Stomach (tissue), 4 donors: ENCODE data around the gene FBXW7.

Experiments
- EP300 ChIP-seq: sonication (generic); formaldehyde crosslinking; IDR thresholded peaks from one replicate; pipeline ENCODE4 v1.6.1; 2017; ENCODE audit warnings: antibody characterized with exemption
- POLR2A ChIP-seq, 4 donors: fragments of 450-650 bp; IDR thresholded peaks; one replicate each; pipeline ENCODE4 v1.6.1; 2016; ENCODE audit warnings: antibody characterized with exemption in 4 of 4, control low read depth in 2 of 4, mild to moderate bottlenecking in 1 of 4, moderate library complexity in 1 of 4

DNA sequence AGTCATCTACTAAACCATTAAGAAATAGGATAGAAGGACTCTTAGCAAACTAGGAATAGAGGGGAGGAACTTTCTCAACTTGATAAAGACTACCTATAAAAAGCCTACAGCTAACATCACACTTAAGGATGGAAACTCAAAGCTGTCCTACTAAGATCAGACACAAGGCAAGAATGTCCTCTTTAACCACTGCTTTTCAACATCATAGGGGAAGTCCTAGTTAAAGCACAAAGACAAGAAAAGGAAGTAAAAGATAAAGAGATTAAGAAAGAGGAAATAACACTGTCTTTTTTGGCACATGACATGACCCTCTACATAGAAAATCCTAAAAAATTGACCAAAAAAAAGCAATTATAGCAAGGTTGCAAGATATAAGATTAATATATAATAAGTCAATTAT, 136.6 kb downstream of the FBXW7 start:
- TF ChIP-seq EP300 (no peak), POLR2A (IDR thresholded peaks at IDR 0.05) (no peak)
